Measurements from ENCODE around the gene ANK2. TPM values are rescaled to one million over a fixed set of nuclear protein-coding genes. Genes with fewer than 3 reads are reported as not detected.

ANK2 gene
- total RNA-seq, 2 experiments from 2014 or later, result 0.38 to 4.0 TPM

- TF ChIP-seq, protein P1, sequence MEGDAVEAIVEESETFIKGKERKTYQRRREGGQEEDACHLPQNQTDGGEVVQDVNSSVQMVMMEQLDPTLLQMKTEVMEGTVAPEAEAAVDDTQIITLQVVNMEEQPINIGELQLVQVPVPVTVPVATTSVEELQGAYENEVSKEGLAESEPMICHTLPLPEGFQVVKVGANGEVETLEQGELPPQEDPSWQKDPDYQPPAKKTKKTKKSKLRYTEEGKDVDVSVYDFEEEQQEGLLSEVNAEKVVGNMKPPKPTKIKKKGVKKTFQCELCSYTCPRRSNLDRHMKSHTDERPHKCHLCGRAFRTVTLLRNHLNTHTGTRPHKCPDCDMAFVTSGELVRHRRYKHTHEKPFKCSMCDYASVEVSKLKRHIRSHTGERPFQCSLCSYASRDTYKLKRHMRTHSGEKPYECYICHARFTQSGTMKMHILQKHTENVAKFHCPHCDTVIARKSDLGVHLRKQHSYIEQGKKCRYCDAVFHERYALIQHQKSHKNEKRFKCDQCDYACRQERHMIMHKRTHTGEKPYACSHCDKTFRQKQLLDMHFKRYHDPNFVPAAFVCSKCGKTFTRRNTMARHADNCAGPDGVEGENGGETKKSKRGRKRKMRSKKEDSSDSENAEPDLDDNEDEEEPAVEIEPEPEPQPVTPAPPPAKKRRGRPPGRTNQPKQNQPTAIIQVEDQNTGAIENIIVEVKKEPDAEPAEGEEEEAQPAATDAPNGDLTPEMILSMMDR (conservative IDR thresholded peaks at IDR 0.05; ENCODE audit: low read length), result no peak
- TF ChIP-seq EZH2phosphoT487 (IDR thresholded peaks at IDR 0.05; ENCODE audit: borderline replicate concordance, low read depth, low read length), result no peak
- Histone ChIP-seq H3K4me3 (ENCODE audit: low read depth, low read length, poor library complexity, severe bottlenecking) (no peak overlapping the region), H3K4me2 (ENCODE audit: low read length) (no peak overlapping the region), H3K79me2 (ENCODE audit: insufficient read depth, low read depth, low read length) (no peaks in the 10 kb centered on the region), H3K36me3 (ENCODE audit: insufficient read depth, low read length) (no peaks in the 10 kb centered on the region), H3K9me2 (ENCODE audit: insufficient read depth, low read length) (no peaks in the 10 kb centered on the region), H3K27ac (ENCODE audit: low read depth, low read length, poor library complexity, severe bottlenecking) (no peak overlapping the region), H2AFZ (ENCODE audit: low read length) (no peak overlapping the region), H3K9me3 (ENCODE audit: low read length) (no peaks in the 10 kb centered on the region), H3K4me1 (ENCODE audit: insufficient read depth, low read length, poor library complexity, severe bottlenecking) (no peaks in the 10 kb centered on the region), H4K20me1 (ENCODE audit: insufficient read depth, low read length) (no peaks in the 10 kb centered on the region)
- ChIA-PET CTCF (ENCODE audit: unreplicated experiment) (no interaction called here), POLR2A (interaction anchor here (0.6 kb wide), 2 partner anchors 218 to 1090 kb away, joined by 3 to 4 read pairs; no protein-coding TSS in a partner anchor)
- BruUV-seq (replicated peaks), result no TSS peak
- no peak for DNase-seq (ENCODE audit: low spot score)
- intact Hi-C loops (cut with micrococcal nuclease; ENCODE audit: unreplicated experiment), result no loop called here
These were observed 63.0 kb downstream of the ANK2 start for GRCh38 chr4:113112338-113112978.

DNA sequence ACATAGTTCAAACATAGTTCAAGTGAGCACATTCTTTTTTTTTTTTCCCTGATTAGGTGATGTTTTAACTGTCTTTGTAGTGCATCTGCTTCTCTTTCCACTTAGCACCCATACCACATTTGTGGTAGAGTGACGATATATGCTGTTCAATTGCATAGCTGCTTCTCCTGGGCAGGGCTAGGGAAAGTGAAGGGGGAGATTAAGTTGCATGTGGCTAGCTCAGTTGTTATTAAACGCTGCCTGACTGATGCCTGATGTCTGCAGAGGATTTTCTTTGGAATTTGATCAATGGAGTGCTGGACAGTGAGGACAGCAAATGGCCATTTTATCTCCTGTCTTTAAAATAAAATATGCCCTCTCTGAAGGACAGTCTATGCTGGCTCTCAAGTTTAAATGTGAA, 63.7 kb downstream of the ANK2 start:
- no TSS peak for BruUV-seq (replicated peaks)
- CTCF ChIA-PET (ENCODE audit: unreplicated experiment), result no interaction called here
- TF ChIP-seq EZH2phosphoT487 (IDR thresholded peaks at IDR 0.05; ENCODE audit: borderline replicate concordance, low read depth, low read length), result no peak
- TF ChIP-seq, protein P1 (conservative IDR thresholded peaks at IDR 0.05; ENCODE audit: low read length), result no peak
- no peaks in the 10 kb centered on the region for H3K4me1 ChIP-seq (ENCODE audit: insufficient read depth, low read length, poor library complexity, severe bottlenecking)
- POLR2A ChIA-PET, result interaction anchor here (0.5 to 0.6 kb wide), 3 partner anchors 23 to 1089 kb away, joined by 3 to 14 read pairs (median 4); no protein-coding TSS in a partner anchor
- intact Hi-C loops (cut with micrococcal nuclease; ENCODE audit: unreplicated experiment), result no loop called here
- H3K4me3 ChIP-seq (ENCODE audit: low read depth, low read length, poor library complexity, severe bottlenecking), result no peak overlapping the region
- H2AFZ ChIP-seq (ENCODE audit: low read length), result no peak overlapping the region
- H3K4me2 ChIP-seq (ENCODE audit: low read length), result no peak overlapping the region
- no peaks in the 10 kb centered on the region for H4K20me1 ChIP-seq (ENCODE audit: insufficient read depth, low read length)
- H3K36me3 ChIP-seq (ENCODE audit: insufficient read depth, low read length), result no peaks in the 10 kb centered on the region
- no peaks in the 10 kb centered on the region for H3K79me2 ChIP-seq (ENCODE audit: insufficient read depth, low read depth, low read length)
- no peak for DNase-seq (ENCODE audit: low spot score)
- no peaks in the 10 kb centered on the region for H3K9me2 ChIP-seq (ENCODE audit: insufficient read depth, low read length)
- H3K9me3 ChIP-seq (ENCODE audit: low read length), result no peaks in the 10 kb centered on the region
- H3K27ac ChIP-seq (ENCODE audit: low read depth, low read length, poor library complexity, severe bottlenecking), result no peak overlapping the region

GRCh38 chr4:113114884-113115283, 65.4 kb downstream of the ANK2 start:
- no peak for DNase-seq (ENCODE audit: low spot score)
- no peak for TF ChIP-seq EZH2phosphoT487 (IDR thresholded peaks at IDR 0.05; ENCODE audit: borderline replicate concordance, low read depth, low read length)
- TF ChIP-seq, protein P1 (conservative IDR thresholded peaks at IDR 0.05; ENCODE audit: low read length), result no peak
- no TSS peak for BruUV-seq (replicated peaks)
- Histone ChIP-seq H2AFZ (ENCODE audit: low read length) (no peak overlapping the region), H3K4me1 (ENCODE audit: insufficient read depth, low read length, poor library complexity, severe bottlenecking) (no peaks in the 10 kb centered on the region), H3K27ac (ENCODE audit: low read depth, low read length, poor library complexity, severe bottlenecking) (no peak overlapping the region), H3K9me3 (ENCODE audit: low read length) (no peaks in the 10 kb centered on the region), H3K36me3 (ENCODE audit: insufficient read depth, low read length) (no peaks in the 10 kb centered on the region), H3K79me2 (ENCODE audit: insufficient read depth, low read depth, low read length) (no peaks in the 10 kb centered on the region), H3K9me2 (ENCODE audit: insufficient read depth, low read length) (no peaks in the 10 kb centered on the region), H3K4me3 (ENCODE audit: low read depth, low read length, poor library complexity, severe bottlenecking) (no peak overlapping the region), H3K4me2 (ENCODE audit: low read length) (no peak overlapping the region), H4K20me1 (ENCODE audit: insufficient read depth, low read length) (no peaks in the 10 kb centered on the region)
- CTCF ChIA-PET (ENCODE audit: unreplicated experiment), result no interaction called here
- intact Hi-C loops (cut with micrococcal nuclease; ENCODE audit: unreplicated experiment), result no loop called here
- POLR2A ChIA-PET, result interaction anchor here (1.2 kb wide), 1 partner anchor 9 kb away, joined by 4 read pairs; no protein-coding TSS in a partner anchor
